ENCODE results near the gene UNC5C.

The UNC5C gene

GRCh38 chr4:95272036-95272435, 276.7 kb downstream of the UNC5C start:
- TF ChIP-seq CTCF (IDR thresholded peaks at IDR 0.05; ENCODE audit: insufficient read depth, low read length, poor library complexity, severe bottlenecking), result no peak
- Histone ChIP-seq H3K36me3 (ENCODE audit: control insufficient read depth, insufficient read depth, low read length) (no peaks in the 10 kb centered on the region), H3K4me3 (replicated peaks; ENCODE audit: low read depth, low read length) (no peak overlapping the region), H3K27me3 (replicated peaks; ENCODE audit: control insufficient read depth, insufficient read depth, low read length) (no peaks in the 10 kb centered on the region)
- no peak for DNase-seq (ENCODE audit: extremely low read depth, insufficient read length)

DNA sequence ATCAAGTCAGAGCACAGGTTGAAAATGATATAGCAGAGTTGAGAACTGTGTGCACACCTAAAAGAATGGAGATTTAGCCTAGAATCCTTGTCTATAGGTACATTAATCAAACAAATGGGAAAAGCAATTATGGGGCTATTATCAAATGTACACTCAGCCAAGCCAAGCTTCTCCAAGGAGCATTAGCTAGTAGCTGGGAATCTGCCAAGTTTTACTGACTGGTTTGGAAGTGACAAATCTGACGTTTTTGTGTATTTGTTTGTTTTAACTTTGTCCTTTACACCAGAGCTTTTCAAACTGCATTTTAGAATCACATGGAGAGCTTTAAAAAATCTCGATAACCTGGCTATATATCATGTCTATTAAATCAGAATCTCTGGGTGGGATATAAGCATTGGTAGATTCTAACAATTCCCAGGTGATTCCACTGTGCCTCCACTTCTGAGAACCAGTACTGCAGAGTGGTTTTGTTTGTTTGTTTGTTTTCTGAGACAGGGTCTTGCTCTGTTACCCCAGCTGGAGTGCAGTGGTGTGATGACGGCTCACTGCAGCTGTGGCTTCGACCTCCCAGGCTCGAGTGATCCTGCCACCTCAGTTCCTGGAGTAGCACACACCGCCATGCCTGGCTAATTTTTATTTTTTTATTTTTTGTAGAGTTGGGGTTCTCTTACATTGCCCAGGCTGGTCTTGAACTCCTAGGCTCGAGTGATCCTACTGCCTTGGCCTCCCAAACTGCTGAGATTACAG, 279.8 kb downstream of the UNC5C start:
- TF ChIP-seq CTCF (IDR thresholded peaks at IDR 0.05; ENCODE audit: insufficient read depth, low read length, poor library complexity, severe bottlenecking), result no peak
- Histone ChIP-seq H3K4me3 (replicated peaks; ENCODE audit: low read depth, low read length) (no peak overlapping the region), H3K27me3 (replicated peaks; ENCODE audit: control insufficient read depth, insufficient read depth, low read length) (no peaks in the 10 kb centered on the region), H3K36me3 (ENCODE audit: control insufficient read depth, insufficient read depth, low read length) (no peaks in the 10 kb centered on the region)
- no peak for DNase-seq (ENCODE audit: extremely low read depth, insufficient read length)

DNA sequence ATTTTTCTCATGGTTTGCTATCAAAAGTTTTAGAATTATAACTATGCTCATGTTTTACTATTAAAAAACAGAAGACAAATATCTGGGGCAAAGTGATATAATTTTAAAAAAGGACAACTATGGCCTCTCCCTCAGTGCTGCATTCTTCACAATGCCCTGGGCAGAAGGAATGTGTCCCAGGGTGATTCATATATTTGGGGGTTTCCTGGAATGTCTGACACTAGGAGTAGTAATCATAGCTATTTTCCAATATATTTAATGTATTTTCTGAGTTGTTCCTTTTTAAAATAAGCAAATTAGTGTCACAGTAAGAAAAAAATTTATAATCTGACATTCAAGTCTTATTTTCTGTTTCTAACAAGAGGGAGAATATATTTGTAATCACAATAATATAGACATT, 281.7 kb downstream of the UNC5C start:
- TF ChIP-seq CTCF (IDR thresholded peaks at IDR 0.05; ENCODE audit: insufficient read depth, low read length, poor library complexity, severe bottlenecking), result no peak
- DNase-seq (ENCODE audit: extremely low read depth, insufficient read length), result no peak
- H3K27me3 ChIP-seq (replicated peaks; ENCODE audit: control insufficient read depth, insufficient read depth, low read length), result no peaks in the 10 kb centered on the region
- H3K36me3 ChIP-seq (ENCODE audit: control insufficient read depth, insufficient read depth, low read length), result no peaks in the 10 kb centered on the region
- no peak overlapping the region for H3K4me3 ChIP-seq (replicated peaks; ENCODE audit: low read depth, low read length)

DNA sequence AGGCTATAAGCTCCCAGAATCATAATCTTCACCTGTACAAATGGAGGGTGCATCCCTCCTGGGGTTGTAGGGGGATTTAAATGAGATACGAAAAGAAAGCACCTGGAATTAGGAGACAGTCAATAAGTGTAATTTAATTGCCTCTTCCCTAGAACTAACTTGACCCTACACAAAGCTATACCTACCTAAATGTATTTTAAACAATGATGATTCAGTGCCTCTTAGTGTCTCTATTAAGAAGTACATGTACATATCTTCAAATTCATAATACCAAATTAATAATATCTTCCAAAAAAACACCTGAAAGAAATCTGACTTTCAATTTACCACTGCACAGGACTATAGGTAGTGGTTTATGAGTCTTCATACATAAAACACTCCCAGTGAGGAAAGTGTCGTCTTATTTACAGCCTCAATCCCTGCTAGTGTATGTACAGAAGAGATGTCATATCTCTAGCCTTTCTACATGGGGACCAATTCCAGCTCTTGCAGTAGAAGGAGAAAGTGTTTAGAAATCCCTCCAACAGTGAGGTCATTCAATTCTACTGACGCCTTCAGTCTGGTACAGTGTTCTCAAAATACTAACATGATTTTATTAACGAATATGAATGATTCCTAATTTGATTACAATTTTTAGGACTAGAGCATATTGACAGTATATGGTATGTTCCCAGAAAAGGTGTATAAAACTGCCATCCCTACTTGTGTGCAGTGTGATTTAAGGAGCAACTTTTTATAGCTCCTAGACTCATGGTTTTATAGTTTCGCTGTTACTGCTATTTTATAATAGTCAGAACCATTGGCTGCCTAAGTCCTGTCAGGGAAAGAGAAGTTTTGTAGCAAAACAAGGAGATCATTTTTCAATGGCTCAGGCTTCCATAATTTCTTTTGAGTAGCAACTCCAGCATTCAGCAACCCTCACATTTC, 282.7 kb downstream of the UNC5C start:
- Histone ChIP-seq H3K27me3 (replicated peaks; ENCODE audit: control insufficient read depth, insufficient read depth, low read length) (no peaks in the 10 kb centered on the region), H3K36me3 (ENCODE audit: control insufficient read depth, insufficient read depth, low read length) (no peaks in the 10 kb centered on the region), H3K4me3 (replicated peaks; ENCODE audit: low read depth, low read length) (no peak overlapping the region)
- no peak for DNase-seq (ENCODE audit: extremely low read depth, insufficient read length)
- TF ChIP-seq CTCF (IDR thresholded peaks at IDR 0.05; ENCODE audit: insufficient read depth, low read length, poor library complexity, severe bottlenecking), result no peak

DNA sequence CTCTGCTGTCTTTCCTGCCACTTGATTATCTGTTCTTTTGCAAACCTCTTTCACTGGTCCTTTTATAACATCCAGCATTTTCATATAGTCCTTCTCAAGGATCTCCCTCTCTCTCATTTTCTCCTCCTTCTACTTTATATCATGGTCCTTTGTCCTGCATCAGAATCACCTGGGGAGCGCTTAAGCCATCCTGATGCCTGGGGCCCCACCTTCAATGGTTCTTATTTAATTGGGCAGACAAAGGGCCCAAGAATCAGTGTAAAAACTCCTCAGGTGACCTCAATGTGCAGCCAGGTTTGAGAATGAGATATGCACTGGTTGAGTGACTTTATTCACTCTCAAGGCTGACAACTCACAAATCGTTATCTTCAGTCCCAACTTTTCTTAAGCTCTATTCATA, 283.9 kb downstream of the UNC5C start:
- no peak for DNase-seq (ENCODE audit: extremely low read depth, insufficient read length)
- no peaks in the 10 kb centered on the region for H3K27me3 ChIP-seq (replicated peaks; ENCODE audit: control insufficient read depth, insufficient read depth, low read length)
- H3K4me3 ChIP-seq (replicated peaks; ENCODE audit: low read depth, low read length), result no peak overlapping the region
- H3K36me3 ChIP-seq (ENCODE audit: control insufficient read depth, insufficient read depth, low read length), result no peaks in the 10 kb centered on the region
- no peak for TF ChIP-seq CTCF (IDR thresholded peaks at IDR 0.05; ENCODE audit: insufficient read depth, low read length, poor library complexity, severe bottlenecking)
